ENCODE results near the gene TMEM151A. TPM values are rescaled to one million over a fixed set of nuclear protein-coding genes. Genes with fewer than 3 reads are reported as not detected.

Gene TMEM151A
- total and polyA plus RNA-seq, 9 donors: 0.04 TPM; not detected in 8

DNA sequence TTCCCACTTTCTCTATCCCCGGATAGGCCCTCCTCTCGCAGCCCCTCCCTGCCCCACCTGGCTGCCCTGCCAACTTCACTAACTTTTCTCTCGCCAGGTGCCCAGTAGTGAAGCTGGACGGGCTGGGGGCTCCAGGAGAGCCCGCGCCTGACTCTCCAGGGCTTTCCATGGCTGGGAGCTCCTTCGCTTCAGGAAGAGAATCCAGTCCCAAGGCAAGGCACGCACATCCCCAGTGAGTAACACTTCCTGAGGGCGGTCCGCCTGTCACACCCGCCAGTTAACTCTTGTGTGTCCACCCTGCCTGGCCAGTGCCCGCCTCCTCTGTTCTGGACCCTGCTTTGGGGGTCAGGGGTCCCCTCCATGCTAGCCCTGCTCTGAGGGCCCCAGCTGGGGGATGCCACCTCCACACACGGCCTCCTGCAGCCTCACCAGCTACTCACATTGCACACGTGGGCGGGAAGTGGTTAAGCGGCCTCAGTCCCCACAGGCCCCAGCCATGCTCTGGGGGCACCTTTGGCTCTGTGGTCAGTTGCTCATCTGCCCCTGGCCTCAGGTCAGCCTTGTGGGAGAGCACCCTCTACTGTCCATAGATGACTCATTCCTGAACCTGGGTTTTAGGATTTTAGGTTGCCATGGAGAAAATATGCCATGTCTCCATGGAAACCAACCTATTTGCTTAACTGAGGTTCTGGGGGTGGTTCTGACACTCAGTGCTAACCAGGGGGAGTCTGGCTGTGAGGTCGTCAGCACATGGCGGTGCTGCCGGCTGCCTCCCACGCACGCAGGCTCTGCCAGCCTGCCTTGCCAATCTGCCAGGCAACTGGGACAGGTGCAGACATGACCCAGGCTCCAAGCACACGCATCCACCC, 44.8 kb downstream of the TMEM151A start, which contains the start of gene RIN1:
RIN1 (minus strand) TSS at position 201 of the 869 bp plus-strand sequence; CDS start at position 169, 32 bp downstream.
- DNase-seq: peak; percentile 86
- Histone ChIP-seq H3K36me3 (ENCODE audit: control insufficient read depth, insufficient read depth, low read length) (peaks cover 61% of the 10 kb centered on the region), H3K4me1 (ENCODE audit: control insufficient read depth, insufficient read depth, low read length) (peaks cover 37% of the 10 kb centered on the region), H3K27ac (ENCODE audit: low read length) (peak within 1 kb of the TSS; percentile 86), H3K9me3 (replicated peaks; ENCODE audit: control insufficient read depth, low read depth, low read length) (no peaks in the 10 kb centered on the region), H3K27me3 (ENCODE audit: control insufficient read depth, insufficient read depth, low read length) (no peaks in the 10 kb centered on the region), H3K4me3 (ENCODE audit: low read length) (peak within 1 kb of the TSS; percentile 40)
- 7% methylated on average over 20 of the region's 22 CpGs for WGBS (ENCODE audit: insufficient coverage)

DNA sequence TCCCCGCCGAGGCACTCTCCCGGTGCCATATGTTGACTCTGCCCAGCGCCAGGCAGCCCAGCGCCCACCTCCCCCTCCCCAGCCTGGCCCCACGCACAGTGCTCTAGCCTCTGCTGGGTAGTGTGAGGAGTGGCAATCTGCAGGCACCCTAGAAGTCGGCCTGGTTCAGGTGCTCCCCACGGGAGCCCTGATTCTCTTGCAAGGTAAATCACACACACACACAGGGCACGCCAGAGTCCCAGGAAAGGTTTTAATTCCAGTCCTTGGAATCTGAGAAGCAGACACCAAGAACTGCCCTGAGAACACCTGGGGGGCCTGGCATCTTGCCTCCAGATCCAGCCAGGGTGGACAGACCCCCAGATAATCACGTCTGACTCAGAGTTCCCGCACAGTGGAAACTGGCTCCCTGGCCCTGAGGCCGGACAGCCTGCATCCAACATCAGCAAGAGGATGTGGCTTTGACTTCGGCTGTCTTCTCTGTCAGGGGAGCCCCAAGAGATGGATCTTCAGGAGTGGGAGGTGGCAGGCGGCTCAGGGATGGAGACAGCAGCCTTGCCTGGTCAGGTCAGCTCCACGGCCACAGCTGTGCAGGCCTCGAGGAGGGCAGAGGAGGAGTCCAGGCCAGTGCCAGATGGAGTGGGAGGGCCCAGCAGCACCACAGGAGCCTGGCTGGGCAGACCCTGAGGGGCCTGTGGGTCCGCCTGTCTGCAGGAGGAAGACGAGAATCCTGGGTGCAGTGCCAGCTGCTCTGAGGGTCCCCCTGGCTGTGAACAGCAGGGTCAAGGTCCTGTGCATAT, 45.6 kb downstream of the TMEM151A start:
- Histone ChIP-seq H3K27me3 (ENCODE audit: control insufficient read depth, insufficient read depth, low read length) (no peaks in the 10 kb centered on the region), H3K27ac (ENCODE audit: low read length) (peak overlapping the region; percentile 86), H3K36me3 (ENCODE audit: control insufficient read depth, insufficient read depth, low read length) (peaks cover 61% of the 10 kb centered on the region), H3K4me3 (ENCODE audit: low read length) (no peak overlapping the region), H3K4me1 (ENCODE audit: control insufficient read depth, insufficient read depth, low read length) (peaks cover 37% of the 10 kb centered on the region), H3K9me3 (replicated peaks; ENCODE audit: control insufficient read depth, low read depth, low read length) (no peaks in the 10 kb centered on the region)
- peak; percentile 22 for DNase-seq
- WGBS (ENCODE audit: insufficient coverage): 36% methylated on average over 9 of the region's 18 CpGs

GRCh38 chr11:66338276-66339161, 46.8 kb downstream of the TMEM151A start:
- H3K27ac ChIP-seq (ENCODE audit: low read length): no peak overlapping the region
- H3K36me3 ChIP-seq (ENCODE audit: control insufficient read depth, insufficient read depth, low read length): peaks cover 64% of the 10 kb centered on the region
- H3K4me1 ChIP-seq (ENCODE audit: control insufficient read depth, insufficient read depth, low read length): peaks cover 37% of the 10 kb centered on the region
- no peaks in the 10 kb centered on the region for H3K27me3 ChIP-seq (ENCODE audit: control insufficient read depth, insufficient read depth, low read length)
- H3K4me3 ChIP-seq (ENCODE audit: low read length): no peak overlapping the region
- peak; percentile 9 for DNase-seq
- H3K9me3 ChIP-seq (replicated peaks; ENCODE audit: control insufficient read depth, low read depth, low read length): no peaks in the 10 kb centered on the region
- WGBS (ENCODE audit: insufficient coverage): 69% methylated on average over 14 of the region's 17 CpGs

DNA sequence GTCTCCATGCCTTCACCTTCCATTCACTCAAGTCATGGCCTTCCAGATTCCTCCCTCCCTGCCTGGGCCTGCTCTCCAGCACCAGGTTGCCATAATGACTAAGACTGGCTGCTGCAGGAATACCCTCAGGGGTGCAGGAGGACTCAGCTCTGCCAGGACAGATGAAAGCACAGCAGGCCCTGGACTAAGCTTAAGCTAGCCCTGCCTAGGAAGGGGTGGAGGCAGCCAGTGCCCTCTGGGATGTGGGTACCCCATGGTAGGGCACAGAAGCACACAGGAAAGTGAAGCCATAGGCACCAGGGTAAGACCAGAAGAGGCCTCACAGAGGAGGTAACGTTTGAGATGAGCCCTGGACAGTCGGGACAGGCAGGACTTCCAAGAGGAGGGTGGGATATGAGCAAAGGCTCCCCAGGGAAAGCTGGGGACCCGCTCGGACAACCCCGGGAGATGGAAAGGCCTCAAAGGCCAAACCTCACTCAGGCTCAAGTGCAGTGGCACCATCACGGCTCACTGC, 47.5 kb downstream of the TMEM151A start:
- H3K36me3 ChIP-seq (ENCODE audit: control insufficient read depth, insufficient read depth, low read length): peaks cover 64% of the 10 kb centered on the region
- WGBS (ENCODE audit: insufficient coverage): 86% methylated on average over 6 of the region's 6 CpGs

GRCh38 chr11:66339686-66340483, 48.2 kb downstream of the TMEM151A start:
- DNase-seq: no peak
- Histone ChIP-seq H3K4me3 (ENCODE audit: low read length) (no peak overlapping the region), H3K36me3 (ENCODE audit: control insufficient read depth, insufficient read depth, low read length) (peaks cover 64% of the 10 kb centered on the region), H3K27ac (ENCODE audit: low read length) (no peak overlapping the region), H3K9me3 (replicated peaks; ENCODE audit: control insufficient read depth, low read depth, low read length) (no peaks in the 10 kb centered on the region), H3K27me3 (ENCODE audit: control insufficient read depth, insufficient read depth, low read length) (no peaks in the 10 kb centered on the region), H3K4me1 (ENCODE audit: control insufficient read depth, insufficient read depth, low read length) (peaks cover 41% of the 10 kb centered on the region)
- WGBS (ENCODE audit: insufficient coverage): 83% methylated on average over 8 of the region's 14 CpGs

More for the DNA sequence above, 47.5 kb downstream of the TMEM151A start:
- no peak overlapping the region for H3K4me3 ChIP-seq (ENCODE audit: low read length)
- H3K9me3 ChIP-seq (replicated peaks; ENCODE audit: control insufficient read depth, low read depth, low read length): no peaks in the 10 kb centered on the region
- H3K27me3 ChIP-seq (ENCODE audit: control insufficient read depth, insufficient read depth, low read length): no peaks in the 10 kb centered on the region
- H3K27ac ChIP-seq (ENCODE audit: low read length): no peak overlapping the region
- DNase-seq: peak; percentile 1
- peaks cover 41% of the 10 kb centered on the region for H3K4me1 ChIP-seq (ENCODE audit: control insufficient read depth, insufficient read depth, low read length)

DNA sequence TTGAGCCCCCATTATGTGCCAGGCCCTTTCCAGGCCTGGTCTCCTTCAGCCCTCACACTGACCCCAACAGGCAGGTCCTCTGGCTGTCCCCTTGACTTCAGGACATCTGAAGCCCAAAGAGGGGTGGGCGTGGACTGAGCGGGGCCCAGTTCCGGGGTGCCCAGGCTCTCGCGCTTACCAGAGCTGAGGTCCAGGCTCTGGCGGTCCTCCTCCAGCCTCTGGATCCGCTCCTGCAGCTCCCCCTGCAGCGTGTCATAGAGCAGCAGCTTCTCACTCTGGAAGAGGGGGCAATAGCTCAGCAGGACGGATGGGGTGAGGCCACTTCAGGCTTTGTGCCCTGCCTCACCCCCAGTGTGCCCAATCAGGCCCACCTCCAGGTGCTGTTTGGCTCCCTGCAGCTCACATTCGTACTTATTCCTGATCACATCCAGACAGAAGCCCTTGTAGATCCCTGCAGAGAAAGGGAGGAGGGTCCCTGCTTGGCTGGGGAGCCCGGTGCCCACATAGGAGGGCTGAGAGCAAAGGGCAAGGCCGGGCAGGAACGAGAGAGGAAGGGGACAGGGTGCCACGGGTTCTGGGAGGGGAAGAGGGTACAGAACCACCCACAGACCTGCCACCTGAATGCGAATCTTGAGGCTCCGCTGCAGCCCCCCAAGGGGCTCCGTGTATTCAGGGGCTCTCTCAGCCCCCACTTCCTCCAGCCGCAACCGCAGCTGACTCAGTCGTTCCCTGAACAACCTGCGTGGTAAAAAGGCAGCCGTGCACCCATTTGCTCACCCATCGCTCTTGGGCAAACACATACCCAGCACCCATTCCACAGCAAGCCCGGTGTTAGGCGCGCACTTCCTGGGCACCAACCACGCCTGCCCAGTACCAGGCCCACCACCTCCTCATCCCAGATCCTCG, 49.2 kb downstream of the TMEM151A start:
- Histone ChIP-seq H3K9me3 (replicated peaks; ENCODE audit: control insufficient read depth, low read depth, low read length) (no peaks in the 10 kb centered on the region), H3K4me3 (ENCODE audit: low read length) (no peak overlapping the region), H3K27me3 (ENCODE audit: control insufficient read depth, insufficient read depth, low read length) (no peaks in the 10 kb centered on the region), H3K4me1 (ENCODE audit: control insufficient read depth, insufficient read depth, low read length) (peaks cover 39% of the 10 kb centered on the region), H3K36me3 (ENCODE audit: control insufficient read depth, insufficient read depth, low read length) (peaks cover 64% of the 10 kb centered on the region), H3K27ac (ENCODE audit: low read length) (no peak overlapping the region)
- peak; percentile 0 for DNase-seq
- WGBS (ENCODE audit: insufficient coverage): 91% methylated on average over 26 of the region's 28 CpGs

DNA sequence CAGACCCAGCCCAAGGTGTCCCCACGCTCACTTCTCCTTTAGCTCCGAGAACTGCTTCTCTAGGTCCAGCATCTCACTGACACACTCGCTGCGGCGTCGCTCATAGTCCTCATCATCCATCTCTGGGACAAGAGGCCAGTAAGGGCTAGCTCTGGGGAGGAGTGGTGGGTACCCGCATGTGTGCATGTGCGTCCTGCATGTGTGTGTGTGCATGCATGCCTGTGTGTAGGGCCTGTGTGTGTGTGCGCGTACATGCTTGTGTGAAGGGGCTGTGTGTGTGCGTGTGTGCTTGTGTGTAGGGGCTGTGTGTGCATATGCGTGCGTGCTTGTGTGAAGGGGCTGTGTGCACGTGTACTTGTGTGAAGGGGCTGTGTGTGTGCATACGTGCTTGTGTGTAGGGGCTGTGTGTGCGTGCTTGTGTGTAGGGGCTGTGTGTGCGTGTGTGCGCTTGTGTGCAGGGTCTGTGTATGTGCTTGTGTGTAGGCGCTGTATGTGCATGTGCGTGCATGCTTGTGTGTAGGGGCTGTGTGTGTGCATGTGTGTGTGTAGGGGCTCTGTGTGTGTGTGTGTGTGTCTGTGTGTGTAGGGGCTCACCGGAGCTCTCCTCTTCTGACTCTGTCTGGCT, 49.9 kb downstream of the TMEM151A start:
- Histone ChIP-seq H3K27ac (ENCODE audit: low read length) (no peak overlapping the region), H3K9me3 (replicated peaks; ENCODE audit: control insufficient read depth, low read depth, low read length) (no peaks in the 10 kb centered on the region), H3K36me3 (ENCODE audit: control insufficient read depth, insufficient read depth, low read length) (peaks cover 64% of the 10 kb centered on the region), H3K4me3 (ENCODE audit: low read length) (no peak overlapping the region), H3K27me3 (ENCODE audit: control insufficient read depth, insufficient read depth, low read length) (no peaks in the 10 kb centered on the region), H3K4me1 (ENCODE audit: control insufficient read depth, insufficient read depth, low read length) (peaks cover 39% of the 10 kb centered on the region)
- DNase-seq: no peak
- WGBS (ENCODE audit: insufficient coverage): 92% methylated on average over 15 of the region's 21 CpGs

DNA sequence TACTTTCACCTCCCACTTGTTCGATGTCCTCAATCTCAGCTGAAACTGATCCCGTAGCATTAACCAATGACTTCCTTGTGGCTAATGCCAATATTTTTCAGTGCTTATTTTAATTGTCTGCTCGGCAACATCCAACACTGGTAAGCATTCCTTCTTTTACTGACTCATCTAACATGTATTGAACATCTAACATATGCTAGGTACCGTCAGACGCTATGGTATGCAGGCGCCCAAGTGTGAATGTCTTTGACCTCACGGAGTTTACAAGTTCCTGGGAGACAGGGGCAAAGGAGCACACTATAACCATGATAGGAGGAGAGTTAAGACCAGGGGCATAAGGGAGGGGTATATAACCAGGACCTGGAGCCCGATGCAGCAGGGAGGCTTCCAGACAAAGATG, 51.5 kb downstream of the TMEM151A start:
- no peaks in the 10 kb centered on the region for H3K9me3 ChIP-seq (replicated peaks; ENCODE audit: control insufficient read depth, low read depth, low read length)
- 88% methylated on average over 8 of the region's 8 CpGs for WGBS (ENCODE audit: insufficient coverage)
- peaks cover 53% of the 10 kb centered on the region for H3K36me3 ChIP-seq (ENCODE audit: control insufficient read depth, insufficient read depth, low read length)
- no peak for DNase-seq
- H3K4me3 ChIP-seq (ENCODE audit: low read length): no peak overlapping the region
- no peak overlapping the region for H3K27ac ChIP-seq (ENCODE audit: low read length)
- H3K4me1 ChIP-seq (ENCODE audit: control insufficient read depth, insufficient read depth, low read length): peaks cover 31% of the 10 kb centered on the region
- no peaks in the 10 kb centered on the region for H3K27me3 ChIP-seq (ENCODE audit: control insufficient read depth, insufficient read depth, low read length)
